Measurements from ENCODE around the gene UAP1L1.

The UAP1L1 gene

DNA sequence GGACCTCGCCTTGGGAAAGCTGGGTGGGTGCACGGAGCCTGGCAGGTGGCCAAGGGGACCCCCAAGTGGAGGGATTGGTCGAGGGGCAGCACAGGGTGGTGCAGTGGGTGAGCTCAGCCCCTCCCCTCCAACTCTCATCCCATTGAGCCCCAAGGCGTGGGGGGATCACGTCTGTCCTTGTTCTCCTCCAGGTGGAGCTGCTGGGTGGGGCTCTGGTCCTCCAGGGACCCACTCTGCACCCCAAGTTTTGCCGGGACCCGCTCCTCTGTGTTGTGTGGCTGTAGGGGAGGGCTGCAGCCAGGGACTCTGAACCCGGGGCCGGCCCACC is 41.8 kb upstream of the UAP1L1 start:
- Histone ChIP-seq H3K9ac (ENCODE audit: low read depth, low read length, poor library complexity) (no peak overlapping the region), H3K23ac (ENCODE audit: low read depth, low read length, poor library complexity) (peak overlapping the region; percentile 52), H3K27ac (replicated peaks; ENCODE audit: low read length) (no peak overlapping the region), H3K27me3 (ENCODE audit: control insufficient read depth in 3 of 3, insufficient read depth in 3 of 3, low read depth in 1 of 3, low read length in 3 of 3) (no peaks in the 10 kb centered on the region), H3K4me2 (ENCODE audit: insufficient read depth, low read length, poor library complexity, severe bottlenecking) (no peak overlapping the region), H3K4ac (ENCODE audit: low read length) (peak overlapping the region; percentile 6), H2BK12ac (ENCODE audit: low read length) (peak overlapping the region; percentile 30), H3K36me3 (replicated peaks in 1 of 2; ENCODE audit: control insufficient read depth in 2 of 2, insufficient read depth in 2 of 2, low read length in 2 of 2) (peaks cover 3 to 23% of the 10 kb centered on the region in 2 donors), H3K79me1 (ENCODE audit: low read depth, low read length) (peaks cover 3% of the 10 kb centered on the region), H3K4me1 (ENCODE audit: control insufficient read depth in 2 of 2, insufficient read depth in 1 of 2, low read depth in 1 of 2, low read length in 2 of 2) (peaks cover 3 to 9% of the 10 kb centered on the region in 2 donors), H2AK5ac (ENCODE audit: low read depth, low read length) (peak overlapping the region; percentile 99), H4K8ac (ENCODE audit: low read depth, low read length) (no peak overlapping the region), H3K14ac (ENCODE audit: low read length) (no peak overlapping the region), H2BK120ac (ENCODE audit: low read depth, low read length) (no peak overlapping the region), H2AFZ (ENCODE audit: low read length) (no peak overlapping the region), H4K91ac (ENCODE audit: low read depth, low read length, poor library complexity) (no peak overlapping the region), H3K18ac (ENCODE audit: low read length) (peak overlapping the region; percentile 50), H2BK5ac (ENCODE audit: low read length) (peak overlapping the region; percentile 35), H3K4me3 (ENCODE audit: low read length in 2 of 2) (no peak overlapping the region), H3K9me3 (replicated peaks in 1 of 2; ENCODE audit: control insufficient read depth in 2 of 2, insufficient read depth in 1 of 2, low read depth in 1 of 2, low read length in 2 of 2) (no peaks in the 10 kb centered on the region), H2BK15ac (ENCODE audit: low read length) (no peak overlapping the region)
- WGBS, 2 donors (ENCODE audit: extremely low coverage in 2 of 2, insufficient read length in 2 of 2, insufficient replicate concordance in 1 of 2) = no CpG with 5 or more reads among the region's 9 CpGs
- DNase-seq (ENCODE audit: low spot score) = no peak

DNA sequence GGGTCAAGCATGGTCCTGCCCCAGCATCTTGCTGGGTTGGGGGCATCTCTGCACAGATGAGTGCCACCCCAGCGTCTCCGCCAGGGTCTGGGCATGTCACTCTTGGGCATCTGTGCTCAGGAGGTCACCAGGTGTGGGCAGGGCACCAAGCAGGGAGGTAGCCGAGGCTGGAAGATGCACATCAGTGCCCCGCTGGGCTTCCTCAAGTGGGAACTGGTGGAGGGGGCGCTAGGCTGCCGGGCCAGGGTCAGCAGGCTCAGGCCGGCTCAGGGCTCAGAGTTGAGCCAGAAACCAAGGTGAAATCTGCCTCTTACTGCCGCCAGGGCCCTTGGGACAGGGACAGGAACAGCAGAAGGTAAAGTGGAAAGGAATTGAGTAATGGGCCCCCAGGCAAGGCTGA is 41.4 kb upstream of the UAP1L1 start:
- no peaks in the 10 kb centered on the region for H3K27me3 ChIP-seq (ENCODE audit: control insufficient read depth in 3 of 3, insufficient read depth in 3 of 3, low read depth in 1 of 3, low read length in 3 of 3)
- peaks cover 4% of the 10 kb centered on the region for H3K79me1 ChIP-seq (ENCODE audit: low read depth, low read length)
- no peak overlapping the region for H3K23ac ChIP-seq (ENCODE audit: low read depth, low read length, poor library complexity)
- no peak overlapping the region for H2BK15ac ChIP-seq (ENCODE audit: low read length)
- H3K4me3 ChIP-seq (ENCODE audit: low read length in 2 of 2) = no peak overlapping the region
- H3K4me1 ChIP-seq (ENCODE audit: control insufficient read depth in 2 of 2, insufficient read depth in 1 of 2, low read depth in 1 of 2, low read length in 2 of 2) = peaks cover 3 to 13% of the 10 kb centered on the region in 2 donors
- peaks cover 3 to 23% of the 10 kb centered on the region in 2 donors for H3K36me3 ChIP-seq (replicated peaks in 1 of 2; ENCODE audit: control insufficient read depth in 2 of 2, insufficient read depth in 2 of 2, low read length in 2 of 2)
- DNase-seq (ENCODE audit: low spot score) = no peak
- WGBS, 2 donors (ENCODE audit: extremely low coverage in 2 of 2, insufficient read length in 2 of 2, insufficient replicate concordance in 1 of 2) = no CpG with 5 or more reads among the region's 8 CpGs
- H3K4me2 ChIP-seq (ENCODE audit: insufficient read depth, low read length, poor library complexity, severe bottlenecking) = no peak overlapping the region
- H2BK5ac ChIP-seq (ENCODE audit: low read length) = peak overlapping the region; percentile 35
- H2BK120ac ChIP-seq (ENCODE audit: low read depth, low read length) = no peak overlapping the region
- no peak overlapping the region for H3K27ac ChIP-seq (replicated peaks; ENCODE audit: low read length)
- H3K4ac ChIP-seq (ENCODE audit: low read length) = peak overlapping the region; percentile 10
- H3K14ac ChIP-seq (ENCODE audit: low read length) = no peak overlapping the region
- peak overlapping the region; percentile 50 for H3K18ac ChIP-seq (ENCODE audit: low read length)
- no peak overlapping the region for H4K8ac ChIP-seq (ENCODE audit: low read depth, low read length)
- H2AFZ ChIP-seq (ENCODE audit: low read length) = no peak overlapping the region
- H4K91ac ChIP-seq (ENCODE audit: low read depth, low read length, poor library complexity) = no peak overlapping the region
- peak overlapping the region; percentile 99 for H2AK5ac ChIP-seq (ENCODE audit: low read depth, low read length)
- no peak overlapping the region for H3K9ac ChIP-seq (ENCODE audit: low read depth, low read length, poor library complexity)
- H3K9me3 ChIP-seq (replicated peaks in 1 of 2; ENCODE audit: control insufficient read depth in 2 of 2, insufficient read depth in 1 of 2, low read depth in 1 of 2, low read length in 2 of 2) = no peaks in the 10 kb centered on the region
- H2BK12ac ChIP-seq (ENCODE audit: low read length) = peak overlapping the region; percentile 1

DNA sequence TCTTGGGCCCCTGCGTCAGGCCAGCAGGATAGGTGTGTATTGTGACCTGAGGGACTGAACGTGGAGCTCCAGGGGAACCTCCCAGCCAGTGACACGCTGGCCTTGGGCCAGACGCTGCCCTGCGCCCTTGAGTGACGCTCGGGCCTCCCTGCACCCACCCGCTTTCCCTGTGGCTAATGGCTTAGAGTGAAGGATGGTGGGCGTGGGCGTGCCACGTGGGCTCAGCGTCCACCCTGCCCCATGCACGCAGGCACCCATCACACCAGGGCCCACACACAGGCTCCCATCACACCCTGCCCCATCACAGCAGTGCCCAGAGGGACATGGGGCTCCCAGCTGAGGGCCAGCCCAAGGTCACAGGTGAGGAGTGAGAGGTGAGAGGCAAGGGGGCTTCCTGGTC is 40.3 kb upstream of the UAP1L1 start:
- Histone ChIP-seq H3K79me1 (ENCODE audit: low read depth, low read length) (peaks cover 4% of the 10 kb centered on the region), H3K23ac (ENCODE audit: low read depth, low read length, poor library complexity) (peak overlapping the region; percentile 85), H3K4me2 (ENCODE audit: insufficient read depth, low read length, poor library complexity, severe bottlenecking) (no peak overlapping the region), H2BK5ac (ENCODE audit: low read length) (no peak overlapping the region), H4K8ac (ENCODE audit: low read depth, low read length) (no peak overlapping the region), H3K27me3 (ENCODE audit: control insufficient read depth in 3 of 3, insufficient read depth in 3 of 3, low read depth in 1 of 3, low read length in 3 of 3) (no peaks in the 10 kb centered on the region), H3K27ac (replicated peaks; ENCODE audit: low read length) (no peak overlapping the region), H4K91ac (ENCODE audit: low read depth, low read length, poor library complexity) (no peak overlapping the region), H3K4me1 (ENCODE audit: control insufficient read depth in 2 of 2, insufficient read depth in 1 of 2, low read depth in 1 of 2, low read length in 2 of 2) (peaks cover 3 to 23% of the 10 kb centered on the region in 2 donors), H2BK15ac (ENCODE audit: low read length) (no peak overlapping the region), H3K4me3 (ENCODE audit: low read length in 2 of 2) (no peak overlapping the region), H3K18ac (ENCODE audit: low read length) (no peak overlapping the region), H2BK12ac (ENCODE audit: low read length) (no peak overlapping the region), H2BK120ac (ENCODE audit: low read depth, low read length) (no peak overlapping the region), H3K14ac (ENCODE audit: low read length) (no peak overlapping the region), H3K36me3 (replicated peaks in 1 of 2; ENCODE audit: control insufficient read depth in 2 of 2, insufficient read depth in 2 of 2, low read length in 2 of 2) (peaks cover 3 to 23% of the 10 kb centered on the region in 2 donors), H2AFZ (ENCODE audit: low read length) (no peak overlapping the region), H3K9me3 (replicated peaks in 1 of 2; ENCODE audit: control insufficient read depth in 2 of 2, insufficient read depth in 1 of 2, low read depth in 1 of 2, low read length in 2 of 2) (no peaks in the 10 kb centered on the region), H2AK5ac (ENCODE audit: low read depth, low read length) (peak overlapping the region; percentile 37), H3K9ac (ENCODE audit: low read depth, low read length, poor library complexity) (no peak overlapping the region), H3K4ac (ENCODE audit: low read length) (no peak overlapping the region)
- DNase-seq (ENCODE audit: low spot score) = no peak
- no CpG with 5 or more reads among the region's 13 CpGs for WGBS, 2 donors (ENCODE audit: extremely low coverage in 2 of 2, insufficient read length in 2 of 2, insufficient replicate concordance in 1 of 2)

GRCh38 chr9:137037483-137037882 is 39.8 kb upstream of the UAP1L1 start:
- no peak for DNase-seq (ENCODE audit: low spot score)
- Histone ChIP-seq H3K4me3 (ENCODE audit: low read length in 2 of 2) (no peak overlapping the region), H3K79me1 (ENCODE audit: low read depth, low read length) (peaks cover 4% of the 10 kb centered on the region), H3K4ac (ENCODE audit: low read length) (no peak overlapping the region), H3K4me2 (ENCODE audit: insufficient read depth, low read length, poor library complexity, severe bottlenecking) (no peak overlapping the region), H2BK15ac (ENCODE audit: low read length) (no peak overlapping the region), H4K8ac (ENCODE audit: low read depth, low read length) (no peak overlapping the region), H3K18ac (ENCODE audit: low read length) (no peak overlapping the region), H2BK120ac (ENCODE audit: low read depth, low read length) (no peak overlapping the region), H2AFZ (ENCODE audit: low read length) (no peak overlapping the region), H3K27ac (replicated peaks; ENCODE audit: low read length) (no peak overlapping the region), H3K23ac (ENCODE audit: low read depth, low read length, poor library complexity) (no peak overlapping the region), H2BK12ac (ENCODE audit: low read length) (no peak overlapping the region), H3K14ac (ENCODE audit: low read length) (no peak overlapping the region), H2BK5ac (ENCODE audit: low read length) (no peak overlapping the region), H4K91ac (ENCODE audit: low read depth, low read length, poor library complexity) (no peak overlapping the region), H3K4me1 (ENCODE audit: control insufficient read depth in 2 of 2, insufficient read depth in 1 of 2, low read depth in 1 of 2, low read length in 2 of 2) (peaks cover 3 to 22% of the 10 kb centered on the region in 2 donors), H3K9me3 (replicated peaks in 1 of 2; ENCODE audit: control insufficient read depth in 2 of 2, insufficient read depth in 1 of 2, low read depth in 1 of 2, low read length in 2 of 2) (no peaks in the 10 kb centered on the region), H2AK5ac (ENCODE audit: low read depth, low read length) (no peak overlapping the region), H3K9ac (ENCODE audit: low read depth, low read length, poor library complexity) (peak overlapping the region; percentile 12), H3K36me3 (replicated peaks in 1 of 2; ENCODE audit: control insufficient read depth in 2 of 2, insufficient read depth in 2 of 2, low read length in 2 of 2) (peaks cover 3 to 23% of the 10 kb centered on the region in 2 donors), H3K27me3 (ENCODE audit: control insufficient read depth in 3 of 3, insufficient read depth in 3 of 3, low read depth in 1 of 3, low read length in 3 of 3) (no peaks in the 10 kb centered on the region)
- no CpG with 5 or more reads among the region's 10 CpGs for WGBS, 2 donors (ENCODE audit: extremely low coverage in 2 of 2, insufficient read length in 2 of 2, insufficient replicate concordance in 1 of 2)

Data from neuronal stem cell (in vitro differentiated cells).